HG02943 (cell line): ENCODE data around the gene PFDN1.
"Not testable (repeated sequence)": the region's sequence is repeated elsewhere in the genome, so short reads cannot be mapped to it uniquely, and the experiment has no call there.

Experiments
- ATAC-seq: cut with Tn5 transposase; IDR thresholded peaks from one replicate; pipeline ENCODE4 v1.9.1; 2021; ENCODE audit warnings: mild to moderate bottlenecking, low read depth, moderate library complexity; ENCODE audit not compliant: unreplicated experiment

Gene PFDN1

DNA sequence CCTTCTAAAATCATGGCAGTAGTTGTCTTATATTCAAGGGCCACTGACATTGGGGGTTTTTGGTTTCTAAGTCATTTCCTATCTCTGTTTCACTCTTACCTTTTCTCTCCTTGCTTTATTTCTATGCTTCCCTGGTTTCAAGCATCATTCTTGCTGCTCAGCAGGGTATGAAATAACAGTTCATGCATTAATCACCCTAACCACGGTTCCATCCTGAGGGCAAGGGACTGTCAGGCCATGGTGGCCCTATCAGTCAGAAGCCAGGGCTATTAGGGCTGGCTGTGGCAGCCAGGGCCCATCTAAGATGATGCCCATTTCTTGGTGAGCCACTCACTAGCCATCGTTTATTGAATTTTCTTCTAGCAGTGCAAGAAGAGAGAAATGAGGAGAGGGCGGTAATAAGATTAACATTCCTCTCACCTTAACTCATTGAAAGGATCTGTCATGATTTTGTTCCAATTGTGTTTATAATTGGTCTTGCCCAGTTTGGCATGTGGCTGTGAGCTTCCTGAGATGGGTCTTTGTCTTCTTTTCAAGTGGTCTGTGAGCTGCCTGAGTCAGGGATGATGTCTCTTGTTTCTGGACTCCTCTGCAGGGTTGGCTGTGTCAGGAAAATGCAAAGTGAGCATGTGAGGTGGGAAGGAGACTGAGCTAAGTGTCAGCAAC, 82.7 kb downstream of the PFDN1 start:
- ATAC-seq: peak; percentile 63

DNA sequence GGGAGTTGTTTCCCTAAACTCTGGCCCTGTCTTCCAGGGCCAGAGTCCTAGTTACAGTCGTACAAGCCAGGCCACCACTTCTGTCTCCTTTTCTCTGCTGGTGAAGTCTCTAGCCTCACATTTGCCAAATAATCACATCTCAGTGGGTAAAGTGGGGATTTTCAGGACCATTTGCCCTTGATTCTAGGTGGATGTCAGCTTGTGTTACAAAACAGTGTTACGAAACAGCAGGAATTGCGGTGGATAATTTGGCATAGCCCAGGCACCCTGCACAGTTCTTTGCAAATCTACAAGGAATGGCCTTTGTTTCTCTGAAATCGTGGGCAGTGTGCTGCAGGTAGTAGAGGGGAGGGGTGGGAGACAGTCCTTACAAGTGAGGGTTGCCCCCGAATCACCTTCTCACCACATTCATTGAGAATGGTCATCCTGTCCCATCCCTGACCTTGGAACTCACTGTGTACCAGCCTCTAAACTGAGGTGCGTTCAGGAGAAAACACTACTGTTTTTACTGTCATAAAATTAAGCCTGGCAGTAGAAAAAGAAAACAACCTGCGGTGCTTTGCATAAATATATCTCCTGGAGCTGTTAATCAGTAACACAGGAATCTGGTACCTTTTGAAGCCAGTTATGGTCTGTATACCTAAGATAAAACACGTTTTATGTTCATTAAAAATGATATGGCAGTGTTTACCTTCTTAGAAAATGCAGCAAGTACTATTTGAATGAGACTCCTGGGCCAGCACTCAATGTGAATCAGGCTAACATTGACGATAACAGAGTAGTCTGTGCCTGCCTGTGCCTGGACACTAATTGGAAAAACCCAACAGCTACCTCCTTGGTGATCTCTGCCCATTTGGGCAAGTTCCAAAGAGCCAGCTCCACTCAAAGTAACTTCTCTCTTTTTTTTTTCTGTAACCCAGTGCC, 83.6 kb downstream of the PFDN1 start:
- peak; percentile 35 for ATAC-seq

DNA sequence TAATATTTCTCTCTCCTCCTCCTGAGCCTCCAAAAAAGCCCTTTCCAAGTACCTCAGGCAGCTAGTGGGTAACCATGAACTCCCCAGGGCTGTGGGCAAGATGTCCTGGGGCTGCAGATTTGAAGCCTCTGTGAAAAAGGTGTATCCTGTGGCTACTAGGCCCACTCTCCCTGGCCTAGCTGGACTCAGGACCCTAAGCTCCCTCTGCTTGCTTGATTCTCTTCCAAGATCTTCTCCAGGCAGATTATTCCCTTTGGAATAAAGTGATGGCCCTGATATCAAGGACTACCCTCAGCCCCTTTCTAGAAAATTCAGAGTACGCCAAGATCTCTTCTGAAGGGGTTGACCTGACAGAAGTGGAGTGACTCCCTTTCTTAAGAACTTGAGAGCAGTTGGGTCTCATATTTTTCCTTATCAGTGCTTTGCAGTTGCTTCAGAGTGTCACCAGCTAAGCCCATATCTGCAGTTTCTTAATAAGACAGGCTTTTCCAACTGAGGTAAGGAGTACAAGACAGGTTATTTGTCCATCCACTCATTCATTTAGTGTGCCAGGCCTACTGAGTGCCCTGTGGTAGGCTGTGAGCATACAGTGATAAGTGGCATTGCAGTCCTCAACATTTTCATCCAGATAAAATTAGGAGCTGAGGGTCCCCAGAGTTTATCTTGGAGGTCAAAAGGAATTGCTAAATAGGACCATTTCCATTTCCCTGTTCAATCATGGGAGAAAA, 85.4 kb downstream of the PFDN1 start:
- no peak for ATAC-seq

DNA sequence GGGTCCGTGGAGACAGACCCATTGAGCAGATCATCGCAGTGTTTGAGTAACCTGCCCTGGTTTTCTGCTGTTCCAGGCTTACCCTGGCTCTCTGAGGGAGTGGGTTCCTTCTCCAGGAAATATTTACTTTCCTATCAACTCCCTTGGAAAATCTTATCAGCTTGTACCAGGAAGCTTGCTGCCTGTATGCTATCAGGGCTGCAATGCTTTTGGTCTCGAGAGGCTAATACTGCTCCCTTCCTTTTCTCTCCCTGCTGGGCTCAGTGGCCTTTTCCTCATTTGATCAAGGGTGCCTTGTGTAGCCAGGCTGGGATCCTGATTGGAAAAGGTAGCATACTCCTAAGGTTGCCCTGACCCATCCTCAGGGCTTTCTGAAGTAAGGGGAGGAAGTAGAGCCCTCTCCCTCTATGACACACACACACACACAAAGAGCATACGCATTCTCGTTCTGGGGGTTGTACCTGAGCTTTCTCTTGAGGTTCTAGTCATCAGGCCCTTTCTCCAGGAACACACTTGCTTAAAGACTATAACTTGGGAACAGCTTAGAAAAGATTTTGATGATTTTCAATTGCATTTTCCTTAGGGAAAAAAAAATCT, 86.3 kb downstream of the PFDN1 start:
- ATAC-seq: no peak

DNA sequence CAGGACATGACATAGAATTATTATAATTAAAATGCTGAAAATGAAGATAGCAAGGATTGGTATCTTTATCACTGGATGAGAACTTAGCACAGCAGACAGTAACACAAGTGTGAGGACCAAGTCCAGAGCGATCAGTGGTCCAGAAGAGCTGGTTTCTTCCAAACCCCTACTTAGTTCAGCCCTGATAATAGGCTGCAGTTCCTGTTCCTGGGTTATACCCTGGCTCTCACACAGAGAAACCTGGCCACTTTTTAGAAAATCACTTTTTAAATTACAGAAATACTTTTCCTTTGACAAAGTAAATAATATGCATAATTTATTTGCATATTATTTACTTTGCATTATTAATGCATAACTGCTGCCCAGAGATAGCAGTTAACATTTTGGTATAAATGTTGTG, 87.6 kb downstream of the PFDN1 start:
- no peak for ATAC-seq

DNA sequence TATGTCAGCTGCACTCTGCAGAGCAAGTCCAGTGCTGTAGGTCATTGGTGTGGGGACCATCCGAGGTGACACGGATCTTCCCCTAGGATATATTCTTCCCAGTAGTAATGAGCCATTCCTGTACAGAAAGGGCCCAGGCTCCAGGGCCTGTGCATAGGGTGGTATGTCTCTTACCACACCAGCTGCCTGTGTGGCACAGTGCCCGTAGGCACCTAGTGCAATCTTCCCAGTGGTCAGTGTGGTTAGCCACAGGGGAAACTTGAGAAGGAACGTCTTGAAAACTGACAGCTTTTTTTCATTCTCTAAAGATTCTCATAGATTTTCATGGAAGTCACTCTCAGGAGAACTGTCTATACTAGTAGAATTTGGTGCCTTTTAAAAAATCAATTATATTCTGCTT, 88.1 kb downstream of the PFDN1 start:
- ATAC-seq: no peak

DNA sequence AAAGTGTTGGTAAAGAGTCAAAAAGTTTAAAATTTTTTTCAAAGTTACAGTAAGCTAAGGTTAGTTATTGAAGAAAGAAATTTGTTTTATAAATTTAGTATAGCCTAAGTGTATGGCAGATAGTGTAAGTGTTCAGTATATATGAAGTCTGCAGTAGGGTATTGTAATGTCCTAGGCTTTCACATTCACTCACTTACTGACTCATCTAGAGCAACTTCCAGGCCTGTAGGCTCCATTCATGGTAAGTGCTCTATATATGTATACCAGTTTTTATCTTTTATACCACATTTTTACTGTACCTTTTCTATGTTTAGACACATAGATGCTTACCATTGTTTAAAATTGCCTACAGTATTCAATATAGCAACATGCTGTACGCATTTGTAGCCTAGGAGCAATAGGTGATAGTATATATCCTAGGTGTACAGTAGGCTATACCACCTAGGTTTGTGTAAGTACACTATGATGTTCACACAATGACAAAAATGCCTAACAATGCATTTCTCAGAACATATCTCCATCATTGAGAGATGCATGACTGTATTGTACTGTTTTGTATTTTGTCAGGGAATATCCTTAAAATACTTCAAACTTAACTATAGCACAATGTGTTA, 89.4 kb downstream of the PFDN1 start:
- ATAC-seq: no peak

DNA sequence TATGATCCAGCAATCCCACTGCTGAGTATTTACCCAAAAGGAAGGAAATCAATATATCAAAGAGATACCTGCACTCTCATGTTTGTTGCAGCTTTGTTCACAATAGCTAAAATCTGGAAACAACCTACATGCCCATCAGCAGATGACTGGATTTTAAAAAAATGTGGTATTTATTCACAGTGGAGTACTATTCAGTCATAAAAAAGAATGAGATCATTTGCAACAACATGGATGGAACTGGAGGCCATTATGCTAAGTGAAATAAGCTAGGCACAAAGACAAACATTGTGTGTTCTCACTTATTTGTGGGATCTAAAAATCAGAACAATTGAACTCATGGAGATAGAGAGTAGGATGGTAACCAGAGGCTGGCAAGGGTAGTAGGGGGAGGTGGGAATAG, 94.8 kb downstream of the PFDN1 start:
- no peak for ATAC-seq

DNA sequence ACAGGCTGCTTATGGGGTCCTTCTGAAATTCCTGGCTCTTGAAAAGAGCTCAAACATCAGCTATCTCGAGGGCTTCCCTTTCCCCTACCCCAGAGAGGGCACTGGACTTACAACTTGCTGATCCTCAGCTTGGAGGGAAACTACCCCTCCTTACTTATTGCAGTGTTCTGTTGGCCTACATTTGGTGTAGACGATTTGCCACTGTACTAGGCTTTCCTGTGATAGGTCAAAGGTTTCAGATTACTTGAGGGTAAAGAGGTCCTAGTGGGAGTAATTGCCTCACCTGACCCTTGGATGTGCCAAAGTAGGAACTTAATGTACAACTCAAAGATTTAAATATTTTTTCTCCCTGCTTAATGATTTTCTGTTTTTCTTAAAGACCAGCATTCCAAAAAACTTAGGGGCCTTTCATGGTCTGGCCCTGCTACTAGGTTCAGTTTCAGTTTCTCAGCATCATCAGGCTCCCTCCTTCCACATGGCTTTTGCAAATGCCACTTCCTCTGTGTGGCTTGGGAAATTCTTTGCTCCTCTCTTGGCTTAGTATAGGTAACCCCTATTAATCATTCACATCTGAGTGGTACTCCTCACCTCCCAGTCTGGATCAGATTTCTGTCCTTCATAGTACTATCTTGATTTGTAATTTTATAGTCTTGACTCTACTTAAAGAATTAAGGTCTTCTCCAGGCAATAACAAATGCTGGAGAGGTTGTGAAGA, 95.5 kb downstream of the PFDN1 start:
- no peak for ATAC-seq

DNA sequence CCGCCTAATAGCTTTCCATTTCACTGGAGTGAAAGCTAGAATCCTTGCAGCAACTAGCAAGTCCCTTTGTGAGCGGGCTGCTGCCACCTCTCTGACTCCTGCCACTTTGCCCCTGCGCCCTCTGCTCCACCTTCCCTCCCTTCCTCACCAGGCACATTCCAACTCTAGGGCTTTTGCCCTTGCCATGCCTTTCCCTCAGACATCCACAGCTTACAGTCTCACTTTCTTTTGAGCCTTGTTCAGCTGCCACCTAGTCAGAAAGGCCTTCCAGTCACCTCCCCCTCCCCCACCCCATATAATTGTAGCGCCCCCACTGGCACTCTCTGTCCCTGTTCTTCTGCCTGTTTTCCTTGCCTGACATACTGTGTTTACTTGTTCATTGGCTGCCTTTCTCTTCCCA, 96.9 kb downstream of the PFDN1 start:
- ATAC-seq: no peak

DNA sequence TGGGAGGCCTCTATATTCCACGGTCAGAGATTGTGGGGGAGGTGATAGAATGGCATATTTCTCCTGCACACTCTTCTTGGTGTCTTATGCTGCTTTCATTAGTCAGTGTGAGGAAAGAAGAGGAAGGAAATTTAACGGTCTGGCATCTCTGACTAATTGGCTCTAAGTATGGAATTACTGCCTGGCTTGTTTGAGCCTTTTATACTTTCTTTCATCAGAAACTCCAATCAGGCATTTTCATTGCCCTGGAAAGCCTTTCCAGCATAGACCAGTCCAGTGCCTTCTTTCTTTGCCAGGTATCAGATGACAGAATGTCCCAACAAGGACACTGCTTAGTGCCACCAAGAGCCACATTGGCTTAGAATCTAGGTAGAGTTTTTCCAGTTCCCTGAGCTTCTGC, 97.7 kb downstream of the PFDN1 start:
- ATAC-seq: no peak

DNA sequence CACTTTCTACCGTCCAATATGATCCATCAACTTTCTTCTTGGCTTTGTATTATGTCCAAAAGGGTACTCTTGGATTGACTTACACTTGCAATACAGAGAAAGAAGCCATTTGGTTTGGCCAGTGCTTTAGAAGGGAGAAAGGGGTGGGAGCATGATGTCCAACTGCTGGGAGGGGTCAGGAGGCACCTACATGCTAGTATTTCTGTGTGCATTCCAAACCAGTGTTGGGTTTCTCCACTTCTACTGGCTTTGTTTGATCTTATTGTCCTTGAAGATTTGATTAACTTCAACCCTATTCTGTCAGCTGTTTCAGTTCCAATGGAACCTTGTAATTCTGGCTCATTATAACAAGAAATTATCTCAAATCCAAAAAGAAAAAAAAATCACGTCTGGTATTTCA, 100.3 kb downstream of the PFDN1 start:
- ATAC-seq: no peak

DNA sequence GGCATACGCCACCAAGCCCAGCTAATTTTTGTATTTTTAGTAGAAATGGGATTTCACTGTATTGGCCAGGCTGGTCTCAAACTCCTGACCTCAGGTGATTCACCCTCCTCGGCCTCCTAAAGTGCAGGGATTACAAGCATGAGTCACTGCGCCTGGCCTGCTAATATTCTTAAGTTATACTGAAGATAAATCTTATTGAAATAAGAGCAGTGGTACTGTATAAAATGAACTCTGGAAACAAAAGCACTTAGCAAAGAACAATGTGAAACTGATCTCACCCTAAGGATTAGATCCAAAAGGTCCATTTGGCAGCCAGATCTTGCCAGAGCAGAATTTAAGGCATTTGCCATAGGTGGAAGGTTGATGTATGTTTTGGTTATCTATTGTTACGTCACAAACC, 100.8 kb downstream of the PFDN1 start:
- no peak for ATAC-seq

DNA sequence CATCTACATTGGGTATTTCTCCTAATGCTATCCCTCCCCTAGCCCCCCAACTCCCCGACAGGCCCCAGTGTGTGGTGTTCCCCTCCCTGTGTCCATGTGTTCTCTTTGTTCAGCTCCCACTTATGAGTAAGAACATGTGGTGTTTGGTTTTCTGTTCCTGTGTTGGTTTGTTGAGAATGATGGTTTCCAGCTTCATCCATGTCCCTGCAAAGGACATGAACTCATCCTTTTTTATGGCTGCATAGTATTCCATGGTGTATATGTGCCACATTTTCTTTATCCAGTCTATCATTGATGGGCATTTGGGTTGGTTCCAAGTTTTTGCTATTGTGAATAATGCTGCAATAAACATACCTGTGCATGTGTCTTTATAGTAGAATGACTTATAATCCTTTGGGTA, 104.0 kb downstream of the PFDN1 start:
- not testable (repeated sequence) for ATAC-seq

DNA sequence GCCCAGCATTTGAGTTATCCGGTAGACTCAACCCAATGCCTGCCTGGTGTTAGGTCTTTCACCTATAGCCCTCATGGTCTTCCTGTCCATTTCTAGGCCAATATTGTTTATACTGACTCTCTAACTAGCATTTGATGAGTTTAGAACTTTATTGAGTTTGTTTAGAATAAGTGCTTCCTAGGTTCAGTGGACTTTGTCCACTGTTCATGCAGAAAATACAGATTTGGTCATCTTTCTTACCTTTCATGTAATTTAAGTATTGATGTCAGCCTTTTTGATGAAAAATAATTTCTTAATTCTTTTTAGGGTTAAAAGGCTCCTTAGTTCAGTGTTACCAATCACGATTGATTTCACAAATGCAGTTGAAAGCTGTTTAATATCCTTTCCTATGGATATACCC, 105.9 kb downstream of the PFDN1 start:
- no peak for ATAC-seq

DNA sequence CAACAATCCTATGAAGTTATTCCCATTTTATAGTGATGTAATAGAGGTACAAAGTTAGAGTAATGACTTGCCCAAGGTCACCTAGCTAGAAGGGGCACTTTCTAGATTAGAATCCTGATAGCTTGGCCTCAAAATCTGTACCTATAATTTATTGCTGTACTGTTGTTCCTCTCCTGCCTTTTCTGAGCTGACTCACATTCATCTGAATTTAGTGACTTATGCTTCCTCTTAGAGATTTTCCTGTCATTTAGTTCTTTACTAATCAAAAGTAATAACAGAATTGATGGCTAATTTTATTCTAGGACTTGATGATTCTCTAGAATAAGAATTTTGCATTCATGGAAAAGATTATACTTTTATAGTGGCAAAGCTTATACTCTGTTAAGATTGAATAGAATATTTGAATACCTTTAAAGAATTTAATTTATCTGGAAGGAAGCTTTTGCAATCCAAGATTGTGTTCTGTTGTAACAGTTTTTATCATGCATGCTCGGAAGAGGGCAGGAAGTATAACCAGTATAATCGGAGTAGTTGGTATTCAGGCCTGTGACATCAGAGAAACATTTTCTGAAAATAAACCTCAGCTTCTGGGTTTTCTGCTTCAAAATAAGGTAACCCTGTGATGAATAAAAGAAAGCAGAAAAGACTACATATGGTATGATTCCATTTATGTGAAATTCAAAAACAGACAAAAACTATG, 106.6 kb downstream of the PFDN1 start:
- ATAC-seq: no peak
